ENCODE measurements around the gene SLC19A1.
"Not testable (repeated sequence)": the region's sequence is repeated elsewhere in the genome, so short reads cannot be mapped to it uniquely, and the experiment has no call there.

Gene SLC19A1

GRCh38 chr21:45506241-45506817, 35.9 kb downstream of the SLC19A1 start:
- no peak for DNase-seq (ENCODE audit: low read depth in 2 of 2)

- no peak for DNase-seq (ENCODE audit: low read depth in 2 of 2)
These were observed 36.7 kb downstream of the SLC19A1 start for GRCh38 chr21:45505416-45506021.

GRCh38 chr21:45504516-45505415, 37.5 kb downstream of the SLC19A1 start:
- no peak for DNase-seq (ENCODE audit: low read depth in 2 of 2)

- no peak for DNase-seq (ENCODE audit: low read depth in 2 of 2)
These were observed 38.2 kb downstream of the SLC19A1 start for GRCh38 chr21:45504021-45504515.

- DNase-seq (ENCODE audit: low read depth in 2 of 2) = not testable (repeated sequence)
These were observed 39.0 kb downstream of the SLC19A1 start for GRCh38 chr21:45503226-45503625.

GRCh38 chr21:45502600-45502999, 39.6 kb downstream of the SLC19A1 start:
- no peak for DNase-seq (ENCODE audit: low read depth in 2 of 2)

- no peak for DNase-seq (ENCODE audit: low read depth in 2 of 2)
These were observed 40.3 kb downstream of the SLC19A1 start for GRCh38 chr21:45502006-45502345.

- DNase-seq (ENCODE audit: low read depth in 2 of 2) = not testable (repeated sequence)
These were observed 40.9 kb downstream of the SLC19A1 start for GRCh38 chr21:45501081-45502005.

GRCh38 chr21:45499970-45500577, 42.2 kb downstream of the SLC19A1 start:
- no peak for DNase-seq (ENCODE audit: low read depth in 2 of 2)

- no peak for DNase-seq (ENCODE audit: low read depth in 2 of 2)
These were observed 43.0 kb downstream of the SLC19A1 start for GRCh38 chr21:45499201-45499750.

GRCh38 chr21:45498646-45499000, 43.6 kb downstream of the SLC19A1 start:
- DNase-seq (ENCODE audit: low read depth in 2 of 2) = no peak

- DNase-seq (ENCODE audit: low read depth in 2 of 2) = no peak
These were observed 44.2 kb downstream of the SLC19A1 start for GRCh38 chr21:45497846-45498645.

- DNase-seq (ENCODE audit: low read depth in 2 of 2) = no peak
These were observed 45.0 kb downstream of the SLC19A1 start for GRCh38 chr21:45496968-45497845.

GRCh38 chr21:45496151-45496967, 45.9 kb downstream of the SLC19A1 start:
- no peak for DNase-seq (ENCODE audit: low read depth in 2 of 2)

GRCh38 chr21:45494851-45495680, 47.2 kb downstream of the SLC19A1 start:
- no peak for DNase-seq (ENCODE audit: low read depth in 2 of 2)

- no peak for DNase-seq (ENCODE audit: low read depth in 2 of 2)
These were observed 47.9 kb downstream of the SLC19A1 start for GRCh38 chr21:45494135-45494850.
